ENCODE results near the gene COPG2. TPM values are rescaled to one million over a fixed set of nuclear protein-coding genes. Genes with fewer than 3 reads are reported as not detected.
A peak's percentile ranks its signal among the peaks of the same experiment; 100 is the strongest.

COPG2 gene
- total and polyA plus RNA-seq, 2 of the 4 experiments (the other 2 are of a cell fraction): 18.1 to 50.0 TPM

GRCh38 chr7:130490888-130491804, 177.4 kb downstream of the COPG2 start:
- Histone ChIP-seq H3K4me1 (ENCODE audit: control insufficient read depth, insufficient read depth, low read length) (peaks cover 11% of the 10 kb centered on the region), H3K36me3 (ENCODE audit: control insufficient read depth, insufficient read depth, low read length) (no peaks in the 10 kb centered on the region), H4K20me1 (ENCODE audit: insufficient read depth, low read length) (no peaks in the 10 kb centered on the region), H3K56ac (ENCODE audit: extremely low read depth, insufficient read depth, low read length) (peak overlapping the region; percentile 19; the same call in 1 of the 2 replicates), H3K27me3 (ENCODE audit: control insufficient read depth, insufficient read depth, low read length) (no peaks in the 10 kb centered on the region), H2BK15ac (ENCODE audit: low read depth, low read length) (peak overlapping the region; percentile 70; the same call in 1 of the 3 replicates), H2AFZ (replicated peaks; ENCODE audit: low read length, poor library complexity) (peak overlapping the region; percentile 86), H3K9me1 (ENCODE audit: insufficient read depth, low read length) (no peaks in the 10 kb centered on the region), H3K27ac (ENCODE audit: insufficient read depth, low read length) (peak overlapping the region; percentile 45), H3K79me1 (ENCODE audit: low read depth in 1 of 2, low read length in 2 of 2) (peaks cover 0 to 3% of the 10 kb centered on the region in 2 experiments; a peak in 1 of 4 replicates), H3K9ac (ENCODE audit: low read depth, low read length) (peak overlapping the region; percentile 51), H2BK120ac (ENCODE audit: low read depth, low read length) (peak overlapping the region; percentile 72), H2AK5ac (ENCODE audit: low read depth, low read length) (no peak overlapping the region), H3K9me3 (ENCODE audit: control insufficient read depth, insufficient read depth, low read length) (no peaks in the 10 kb centered on the region), H3K4me2 (ENCODE audit: low read depth, low read length) (peak overlapping the region; percentile 68), H3K4ac (ENCODE audit: low read depth, low read length) (peak overlapping the region; percentile 62), H4K91ac (ENCODE audit: insufficient read depth, low read depth, low read length) (peak overlapping the region; percentile 51; the same call in 1 of the 2 replicates), H3K14ac (replicated peaks; ENCODE audit: low read depth, low read length) (peak overlapping the region; percentile 52), H2BK20ac (ENCODE audit: low read depth, low read length) (0 out of 2 replicates have a peak overlapping the region, but pooled peaks have one; percentile 47), H3K23ac (ENCODE audit: low read depth, low read length) (peak overlapping the region; percentile 77), H2BK5ac (ENCODE audit: low read depth, low read length, poor library complexity, severe bottlenecking) (peak overlapping the region; percentile 41), H3K4me3 (ENCODE audit: insufficient read depth, low read depth, low read length) (peak overlapping the region; percentile 71), H2AK9ac (replicated peaks; ENCODE audit: low read depth, low read length, poor library complexity) (peak overlapping the region; percentile 61), H4K5ac (ENCODE audit: low read depth, low read length) (peak overlapping the region; percentile 33; the same call in 1 of the 2 replicates), H4K8ac (ENCODE audit: low read depth in 2 of 2, low read length in 2 of 2) (peak overlapping the region; percentile 31 to 75; a peak in 3 of 4 replicates), H3K18ac (ENCODE audit: low read depth, low read length) (peak overlapping the region; percentile 61; the same call in 1 of the 2 replicates)
- ATAC-seq (ENCODE audit: low read depth): peak; percentile 45
- BruUV-seq (replicated peaks): no TSS peak
- dilution Hi-C loops (cut with HindIII; ENCODE audit: low sequenced_read_pairs, unreplicated experiment) (no loop called here), in situ Hi-C loops (cut with MboI; ENCODE audit: low sequenced_read_pairs) (no loop called here), intact Hi-C loops (cut with micrococcal nuclease) (loop anchor here (1.0 to 10.0 kb wide), 3 partner anchors 59 to 213 kb away; no protein-coding TSS in a partner anchor)
- peak; percentile 26 for DNase-seq
- ChIA-PET POLR2A (ENCODE audit: unreplicated experiment) (no interaction called here), CTCF (no interaction called here)
- 45% methylated on average over 37 of the region's 62 CpGs; no CpG with 5 or more reads in 1 of the 2 experiments for WGBS, 2 experiments (ENCODE audit: extremely low coverage in 2 of 2, insufficient read length in 1 of 2)
- TF ChIP-seq CHD1 (IDR thresholded peaks at IDR 0.05; ENCODE audit: low read depth, low read length): no peak
- peak; percentile 62 for TF ChIP-seq CTCF (conservative IDR thresholded peaks at IDR 0.05; ENCODE audit: low read depth, low read length)
- TF ChIP-seq RAD21 (IDR thresholded peaks at IDR 0.05; ENCODE audit: low read length): peak; percentile 65
- TF ChIP-seq MXI1 (IDR thresholded peaks at IDR 0.05; ENCODE audit: borderline replicate concordance, low read depth, low read length): peak; percentile 36; the same call in 1 of the 2 replicates
- TF ChIP-seq BHLHE40 (IDR thresholded peaks at IDR 0.05; ENCODE audit: low read depth, low read length): no peak
- TF ChIP-seq FOS (IDR thresholded peaks at IDR 0.05; ENCODE audit: low read depth, low read length): no peak
- TF ChIP-seq NFE2L2 (IDR thresholded peaks at IDR 0.05; ENCODE audit: low read depth, low read length): no peak
- 0 out of 2 replicates have a peak, but pooled peaks have one; percentile 16 for TF ChIP-seq SMC3 (IDR thresholded peaks at IDR 0.05; ENCODE audit: low read depth, low read length)
- no peak for TF ChIP-seq POLR2A (IDR thresholded peaks at IDR 0.05; ENCODE audit: low read depth, low read length)
- no peak for TF ChIP-seq ELK1 (IDR thresholded peaks at IDR 0.05; ENCODE audit: borderline replicate concordance, low read depth, low read length)
